Epithelial cell of esophagus (primary cell): Measurements from ENCODE around the gene TMA7B.

ENCODE experiments used
- DNase-seq: peaks from one replicate; pipeline ENCODE4 v3.0.0; 2010; ENCODE audit warnings: low read depth
- H3K4me3 ChIP-seq: 2 replicates; pipeline ENCODE4 v1.5.1; 2011; ENCODE audit warnings: mild to moderate bottlenecking, low read length, control low read depth
- CTCF ChIP-seq: IDR thresholded peaks from 2 replicates; pipeline ENCODE4 v1.5.1; 2011; ENCODE audit warnings: low read depth, mild to moderate bottlenecking, low read length, control low read depth, inconsistent platforms; ENCODE audit not compliant: insufficient read depth; ENCODE audit errors: missing control alignments

TMA7B gene

GRCh38 chr22:39967996-39968972 lies 8.1 kb downstream of the TMA7B start:
- no peak for TF ChIP-seq CTCF
- DNase-seq: no peak

GRCh38 chr22:39970742-39971141 lies 10.5 kb downstream of the TMA7B start:
- no peak overlapping the region for H3K4me3 ChIP-seq
- no peak for DNase-seq
- TF ChIP-seq CTCF: no peak

More at GRCh38 chr22:39967996-39968972, 8.1 kb downstream of the TMA7B start:
- no peak overlapping the region for H3K4me3 ChIP-seq

GRCh38 chr22:39972641-39973040 lies 12.4 kb downstream of the TMA7B start:
- H3K4me3 ChIP-seq: no peak overlapping the region
- no peak for TF ChIP-seq CTCF
- DNase-seq: no peak

DNA sequence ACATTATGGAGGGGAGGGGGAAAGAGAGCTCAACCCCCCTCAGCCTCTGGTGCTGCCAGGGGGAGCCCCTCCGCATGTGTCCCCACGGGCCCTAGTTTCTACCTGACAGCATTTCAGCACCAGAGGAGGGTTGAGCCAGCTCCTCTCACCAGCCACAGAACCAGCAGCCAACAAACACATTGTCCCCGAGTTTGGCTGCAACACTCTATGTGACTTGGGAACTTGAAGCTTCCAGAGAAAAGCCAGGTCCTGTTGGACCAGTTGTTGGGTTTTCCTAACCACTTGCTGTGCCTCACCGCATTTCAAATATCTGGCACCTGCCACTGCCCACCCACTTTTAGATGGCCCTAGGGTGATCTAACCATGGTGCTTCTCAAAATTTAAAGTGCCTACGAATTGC lies 13.5 kb downstream of the TMA7B start:
- no peak for DNase-seq
- no peak overlapping the region for H3K4me3 ChIP-seq
- no peak for TF ChIP-seq CTCF

DNA sequence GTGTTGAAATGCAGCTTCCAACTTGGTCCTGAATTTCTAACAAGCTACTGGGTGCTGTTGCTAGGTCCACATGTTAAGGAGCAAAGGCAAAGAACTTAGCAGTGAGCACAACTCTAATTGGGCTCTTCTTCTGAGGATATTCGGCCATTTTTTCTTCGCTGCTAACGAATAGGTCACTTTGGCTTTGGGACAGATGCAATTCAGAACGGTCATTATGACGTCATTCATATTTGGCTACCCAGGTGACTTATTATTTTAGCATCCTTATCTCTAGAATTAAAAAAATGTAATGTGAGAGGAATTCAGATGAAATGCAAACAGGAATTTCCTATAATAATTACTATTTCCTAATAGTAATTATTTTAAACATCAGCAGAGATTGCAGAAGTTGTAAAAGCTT lies 13.9 kb downstream of the TMA7B start:
- no peak for TF ChIP-seq CTCF
- no peak for DNase-seq
- H3K4me3 ChIP-seq: no peak overlapping the region

GRCh38 chr22:39979048-39979447 lies 18.9 kb downstream of the TMA7B start:
- H3K4me3 ChIP-seq: no peak overlapping the region
- no peak for TF ChIP-seq CTCF
- no peak for DNase-seq

DNA sequence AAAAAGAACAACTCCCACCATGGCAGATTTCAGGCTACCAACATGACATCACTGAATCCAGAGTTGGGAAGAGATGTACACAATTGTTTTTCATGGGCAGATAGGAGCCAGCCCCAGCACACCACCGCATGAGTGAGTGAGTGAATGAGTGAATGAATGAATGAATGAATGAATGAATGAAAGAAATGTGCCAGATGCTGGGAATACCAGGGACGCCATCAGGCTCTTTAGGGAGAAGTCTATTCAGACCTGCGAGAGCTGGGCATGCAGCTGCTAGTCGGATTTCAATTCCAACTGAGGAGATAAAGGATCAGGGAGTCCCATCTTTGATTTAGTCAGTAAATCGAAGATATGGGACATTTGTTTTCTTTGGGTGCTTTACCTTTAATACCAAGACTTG lies 19.3 kb downstream of the TMA7B start:
- no peak for DNase-seq
- no peak for TF ChIP-seq CTCF
- no peak overlapping the region for H3K4me3 ChIP-seq
